ENCODE data around the gene NDUFA8. TPM values are rescaled to one million over a fixed set of nuclear protein-coding genes. Genes with fewer than 3 reads are reported as not detected.

NDUFA8 gene
- total RNA-seq, 1 experiment from 2014 or later = 84.6 TPM

DNA sequence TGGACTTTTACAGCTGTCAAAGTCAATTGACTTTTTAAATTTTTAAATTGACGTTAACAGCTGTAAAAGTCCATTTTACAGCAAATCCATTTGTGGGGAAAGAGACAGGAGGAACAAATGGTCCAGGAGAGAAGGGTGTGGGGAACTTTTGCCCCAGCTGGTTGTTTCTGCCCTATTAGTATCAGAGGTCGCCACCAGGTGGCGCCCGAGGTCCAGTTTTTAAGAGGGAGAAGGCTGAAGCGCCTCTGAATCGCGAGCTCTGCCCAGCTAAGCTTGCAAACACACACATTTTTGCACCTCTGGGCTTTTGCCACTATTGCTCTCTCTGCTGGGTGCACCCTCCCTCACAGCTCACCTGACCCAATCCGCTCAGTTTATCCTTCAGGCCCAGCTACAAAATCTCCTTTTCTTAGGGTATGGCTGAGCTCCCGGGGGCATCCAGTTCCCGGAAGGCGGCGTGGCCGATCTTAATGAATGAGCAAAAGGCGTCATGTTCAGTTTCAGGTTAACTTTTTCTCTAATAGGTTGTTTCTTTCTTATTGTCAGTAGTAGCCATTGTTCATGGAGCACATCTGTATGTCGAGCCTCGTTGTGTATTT lies 60.2 kb downstream of the NDUFA8 start:
- Histone ChIP-seq H4K20me1 (ENCODE audit: insufficient read depth) (no peaks in the 10 kb centered on the region), H3F3A (ENCODE audit: insufficient read depth, low read depth) (0 out of 2 replicates have a peak, but pooled peaks cover 3% of the 10 kb centered on the region), H3K79me2 (ENCODE audit: low read depth) (no peaks in the 10 kb centered on the region), H3K27me3 (ENCODE audit: insufficient read depth, low read depth) (peaks cover 21% of the 10 kb centered on the region; the same call in 1 of the 2 replicates), H3K27ac (no peak overlapping the region), H3K9me2 (ENCODE audit: insufficient read depth) (no peaks in the 10 kb centered on the region), H2AFZ (no peak overlapping the region), H3K36me3 (ENCODE audit: low read depth) (no peaks in the 10 kb centered on the region), H3K4me2 (no peak overlapping the region), H3K9me3 (ENCODE audit: insufficient read depth, low read depth) (no peaks in the 10 kb centered on the region), H3K4me3 (no peak overlapping the region), H3K4me1 (replicated peaks; ENCODE audit: insufficient read depth) (no peaks in the 10 kb centered on the region)
- CTCF ChIA-PET = interaction anchor here (0.5 to 2.7 kb wide), 14 partner anchors 17 to 1439 kb away, joined by 3 to 47 read pairs (median 6); no protein-coding TSS in a partner anchor
- TF ChIP-seq, protein P1, sequence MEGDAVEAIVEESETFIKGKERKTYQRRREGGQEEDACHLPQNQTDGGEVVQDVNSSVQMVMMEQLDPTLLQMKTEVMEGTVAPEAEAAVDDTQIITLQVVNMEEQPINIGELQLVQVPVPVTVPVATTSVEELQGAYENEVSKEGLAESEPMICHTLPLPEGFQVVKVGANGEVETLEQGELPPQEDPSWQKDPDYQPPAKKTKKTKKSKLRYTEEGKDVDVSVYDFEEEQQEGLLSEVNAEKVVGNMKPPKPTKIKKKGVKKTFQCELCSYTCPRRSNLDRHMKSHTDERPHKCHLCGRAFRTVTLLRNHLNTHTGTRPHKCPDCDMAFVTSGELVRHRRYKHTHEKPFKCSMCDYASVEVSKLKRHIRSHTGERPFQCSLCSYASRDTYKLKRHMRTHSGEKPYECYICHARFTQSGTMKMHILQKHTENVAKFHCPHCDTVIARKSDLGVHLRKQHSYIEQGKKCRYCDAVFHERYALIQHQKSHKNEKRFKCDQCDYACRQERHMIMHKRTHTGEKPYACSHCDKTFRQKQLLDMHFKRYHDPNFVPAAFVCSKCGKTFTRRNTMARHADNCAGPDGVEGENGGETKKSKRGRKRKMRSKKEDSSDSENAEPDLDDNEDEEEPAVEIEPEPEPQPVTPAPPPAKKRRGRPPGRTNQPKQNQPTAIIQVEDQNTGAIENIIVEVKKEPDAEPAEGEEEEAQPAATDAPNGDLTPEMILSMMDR (conservative IDR thresholded peaks at IDR 0.05) = peak; percentile 88
- no peak for TF ChIP-seq EZH2 (IDR thresholded peaks at IDR 0.05; ENCODE audit: low read depth)
- intact Hi-C loops (cut with micrococcal nuclease; ENCODE audit: unreplicated experiment) = loop anchor here (1.0 to 10.0 kb wide), 5 partner anchors 24 to 711 kb away; no protein-coding TSS in a partner anchor
- no TSS peak for BruUV-seq (replicated peaks)
- peak; percentile 47 to 73 for DNase-seq
- POLR2A ChIA-PET (ENCODE audit: unreplicated experiment) = interaction anchor here (0.5 kb wide), 1 partner anchor 355 kb away, joined by 4 read pairs; no protein-coding TSS in a partner anchor

DNA sequence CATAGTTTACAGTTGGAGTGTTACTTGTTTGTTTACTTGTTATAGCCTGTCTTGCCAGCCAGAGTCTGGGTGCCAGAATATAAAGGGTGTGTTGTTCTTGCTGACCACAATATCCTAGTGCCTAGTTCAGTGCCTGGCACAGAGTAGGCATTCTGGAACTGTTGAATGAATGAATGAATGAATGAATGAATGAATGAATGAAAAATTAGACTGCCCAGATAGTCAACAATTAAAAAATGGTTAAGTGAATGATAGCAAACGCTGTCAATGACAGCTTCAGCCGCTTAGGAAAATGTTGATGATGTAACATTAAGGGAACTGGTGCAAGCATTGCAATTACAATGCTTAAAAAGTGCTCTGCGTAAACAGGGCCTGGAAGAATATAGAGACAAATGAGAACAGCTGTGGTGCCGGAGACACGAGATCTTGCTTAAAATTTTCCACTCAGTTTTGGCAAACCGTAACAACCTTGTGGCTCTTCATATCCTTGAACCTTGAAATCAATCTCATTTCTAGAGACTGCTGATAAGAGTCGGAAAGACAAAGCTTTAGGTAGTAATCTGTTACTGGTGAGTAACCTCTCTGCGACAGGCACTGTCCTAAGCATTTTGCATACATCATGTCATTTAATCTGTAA lies 61.8 kb downstream of the NDUFA8 start:
- intact Hi-C loops (cut with micrococcal nuclease; ENCODE audit: unreplicated experiment) = loop anchor here (10.0 kb wide), 1 partner anchor 403 kb away; no protein-coding TSS in a partner anchor
- DNase-seq = no peak

More for the DNA sequence above, 61.8 kb downstream of the NDUFA8 start:
- Histone ChIP-seq H3K79me2 (ENCODE audit: low read depth) (no peaks in the 10 kb centered on the region), H4K20me1 (ENCODE audit: insufficient read depth) (no peaks in the 10 kb centered on the region), H3K9me3 (ENCODE audit: insufficient read depth, low read depth) (no peaks in the 10 kb centered on the region), H3K9me2 (ENCODE audit: insufficient read depth) (no peaks in the 10 kb centered on the region), H3K27ac (no peak overlapping the region), H3K4me2 (no peak overlapping the region), H3K36me3 (ENCODE audit: low read depth) (no peaks in the 10 kb centered on the region), H3K4me3 (no peak overlapping the region), H3K4me1 (replicated peaks; ENCODE audit: insufficient read depth) (no peaks in the 10 kb centered on the region), H3F3A (ENCODE audit: insufficient read depth, low read depth) (0 out of 2 replicates have a peak, but pooled peaks cover 7% of the 10 kb centered on the region), H2AFZ (no peak overlapping the region), H3K27me3 (ENCODE audit: insufficient read depth, low read depth) (peaks cover 26% of the 10 kb centered on the region; the same call in 1 of the 2 replicates)
- ChIA-PET POLR2A (ENCODE audit: unreplicated experiment) (no interaction called here), CTCF (interaction anchor here (2.7 kb wide), 1 partner anchor 27 kb away, joined by 47 read pairs; no protein-coding TSS in a partner anchor)
- BruUV-seq (replicated peaks) = no TSS peak
- TF ChIP-seq, protein P1 (conservative IDR thresholded peaks at IDR 0.05) = no peak
- no peak for TF ChIP-seq EZH2 (IDR thresholded peaks at IDR 0.05; ENCODE audit: low read depth)

All from PC-9 (cell line).